H1 (cell line): ENCODE results near the gene PTGFR. TPM values are rescaled to one million over a fixed set of nuclear protein-coding genes. Genes with fewer than 3 reads are reported as not detected.

Experiments used
- CTCF ChIA-PET: fragments of 300-600 bp; sonication (Branson Sonifier 250); formaldehyde crosslinking; loops from one replicate; lab custom pipeline; 2021; ENCODE audit not compliant: partially characterized antibody; lab: Charles Lee
- POLR2A ChIA-PET: fragments of 300-600 bp; sonication (Branson Sonifier 250); formaldehyde crosslinking; loops from one replicate; lab custom pipeline; 2021; ENCODE audit warnings: inconsistent platforms; ENCODE audit not compliant: partially characterized antibody; lab: Charles Lee
- DNase-seq, 2 experiments: peaks; one replicate each; pipeline versions ENCODE4 v3.0.0 to v3.0.0-alpha.2; 2010 to 2022; ENCODE audit warnings: low spot score in 2 of 2, low read depth in 1 of 2, mixed read lengths in 1 of 2
- FAIRE-seq: peaks from 2 replicates; lab custom pipeline; 2011; peaks lifted over from hg19 to GRCh38; lab: Jason Lieb, UNC
- H2AFZ ChIP-seq: 2 replicates; pipeline ENCODE4 v1.8.1; 2012; ENCODE audit warnings: low read length, inconsistent platforms
- H2AK5ac ChIP-seq: 2 replicates; pipeline ENCODE4 v1.6.1; 2013; ENCODE audit warnings: low read depth, low read length
- H2BK120ac ChIP-seq: replicated peaks from 2 replicates; pipeline ENCODE3; 2013; ENCODE audit warnings: low read depth, low read length, inconsistent platforms
- H2BK12ac ChIP-seq: 2 replicates; pipeline ENCODE4 v1.6.1; 2013; ENCODE audit warnings: low read depth, low read length
- H2BK15ac ChIP-seq: 2 replicates; pipeline ENCODE4 v1.6.1; 2013; ENCODE audit warnings: low read length
- H2BK20ac ChIP-seq: 2 replicates; pipeline ENCODE4 v1.6.1; 2013; ENCODE audit warnings: low read length
- H2BK5ac ChIP-seq: 2 replicates; pipeline ENCODE4 v1.6.1; 2013; ENCODE audit warnings: low read depth, low read length
- H3K14ac ChIP-seq: 2 replicates; pipeline ENCODE4 v1.6.1; 2013; ENCODE audit warnings: inconsistent platforms; ENCODE audit not compliant: insufficient read length
- H3K18ac ChIP-seq: 2 replicates; pipeline ENCODE4 v1.6.1; 2013; ENCODE audit warnings: low read length; ENCODE audit errors: extremely low read depth
- H3K23ac ChIP-seq: 2 replicates; pipeline ENCODE4 v1.6.1; 2013; ENCODE audit warnings: inconsistent platforms; ENCODE audit not compliant: insufficient read length
- H3K23me2 ChIP-seq: 2 replicates; pipeline ENCODE4 v1.6.1; 2013; ENCODE audit warnings: low read depth, low read length
- H3K27ac ChIP-seq: 2 replicates; pipeline ENCODE4 v1.6.1; 2011; ENCODE audit warnings: low read depth, low read length, inconsistent platforms
- H3K27me3 ChIP-seq, 4 experiments: replicated peaks in 1 of 4; 1 replicate in 1 of 4; 2 replicates in 3 of 4; pipeline versions ENCODE4 v1.6.1 to v1.8.1; 2011 to 2013; ENCODE audit warnings: low read length in 3 of 4, mild to moderate bottlenecking in 3 of 4, inconsistent platforms in 2 of 4, mixed read lengths in 2 of 4, moderate library complexity in 1 of 4; ENCODE audit not compliant: control insufficient read depth in 3 of 4, insufficient read depth in 3 of 4; ENCODE audit errors: extremely low read depth in 1 of 4
- H3K36me3 ChIP-seq, 4 experiments: 2 replicates each; pipeline versions ENCODE4 v1.6.1 to v1.8.1; 2011 to 2013; ENCODE audit warnings: mild to moderate bottlenecking in 4 of 4, low read length in 3 of 4, moderate library complexity in 2 of 4, control low read depth in 1 of 4, inconsistent platforms in 1 of 4; ENCODE audit not compliant: insufficient read depth in 4 of 4, control insufficient read depth in 2 of 4
- H3K4ac ChIP-seq: replicated peaks from 2 replicates; pipeline ENCODE3; 2013; ENCODE audit warnings: low read length, low read depth, mixed read lengths, inconsistent platforms; ENCODE audit not compliant: insufficient read length
- H3K4me1 ChIP-seq, 4 experiments: replicated peaks in 1 of 4; 1 replicate in 1 of 4; 2 replicates in 3 of 4; pipeline versions ENCODE4 v1.6.1 to v1.8.1; 2011 to 2013; ENCODE audit warnings: low read length in 3 of 4, inconsistent platforms in 2 of 4, mixed read lengths in 1 of 4; ENCODE audit not compliant: insufficient read depth in 4 of 4, control insufficient read depth in 3 of 4
- H3K4me2 ChIP-seq, 2 experiments: 2 replicates each; pipeline versions ENCODE4 v1.6.1 to v1.8.1; 2011 to 2013; ENCODE audit warnings: low read depth in 2 of 2, low read length in 2 of 2, control low read depth in 1 of 2, inconsistent platforms in 1 of 2, mild to moderate bottlenecking in 1 of 2; ENCODE audit not compliant: insufficient read depth in 1 of 2
- H3K4me3 ChIP-seq, 4 experiments: fragments of 200-600, 300-600 bp in 1 of 4; sonication (generic), shearing (Covaris generic), sonication (Bioruptor Twin) in 1 of 4; 2 replicates each; pipeline versions ENCODE4 v1.5.1 to v1.8.1; 2011 to 2016; ENCODE audit warnings: low read length in 4 of 4, low read depth in 3 of 4, control low read depth in 2 of 4, inconsistent platforms in 2 of 4, mild to moderate bottlenecking in 2 of 4, mixed read lengths in 1 of 4, moderate library complexity in 1 of 4; ENCODE audit not compliant: insufficient read depth in 2 of 4; ENCODE audit errors: extremely low read depth in 1 of 4
- H3K56ac ChIP-seq: replicated peaks from 2 replicates; pipeline ENCODE3; 2013; ENCODE audit warnings: low read depth, mild to moderate bottlenecking, mixed read lengths, low read length, inconsistent platforms; ENCODE audit not compliant: insufficient read length
- H3K79me1 ChIP-seq: 2 replicates; pipeline ENCODE4 v1.6.1; 2013; ENCODE audit warnings: low read depth, low read length, control low read depth
- H3K79me2 ChIP-seq, 2 experiments: 2 replicates each; pipeline versions ENCODE4 v1.6.1 to v1.8.1; 2012 to 2013; ENCODE audit warnings: low read length in 2 of 2, mild to moderate bottlenecking in 2 of 2, inconsistent platforms in 1 of 2; ENCODE audit not compliant: insufficient read depth in 2 of 2, control insufficient read depth in 1 of 2
- H3K9ac ChIP-seq, 4 experiments: replicated peaks in 1 of 4; 1 replicate in 1 of 4; 2 replicates in 3 of 4; pipeline versions ENCODE4 v1.6.1 to v1.8.1; 2011 to 2013; ENCODE audit warnings: low read depth in 3 of 4, low read length in 3 of 4, control low read depth in 2 of 4, mild to moderate bottlenecking in 2 of 4, moderate library complexity in 2 of 4, inconsistent platforms in 1 of 4; ENCODE audit errors: extremely low read depth in 1 of 4
- H3K9me3 ChIP-seq, 2 experiments: 2 replicates each; pipeline versions ENCODE4 v1.6.1 to v1.8.1; 2012 to 2013; ENCODE audit warnings: mild to moderate bottlenecking in 2 of 2, moderate library complexity in 2 of 2, control low read depth in 1 of 2, inconsistent platforms in 1 of 2, low read depth in 1 of 2, low read length in 1 of 2, mixed read lengths in 1 of 2; ENCODE audit not compliant: insufficient read depth in 2 of 2
- H4K20me1 ChIP-seq, 2 experiments: replicated peaks in 1 of 2; 2 replicates each; pipeline versions ENCODE3 to v1.8.1; 2011 to 2013; ENCODE audit warnings: inconsistent platforms in 2 of 2, low read length in 2 of 2, mild to moderate bottlenecking in 1 of 2; ENCODE audit not compliant: insufficient read depth in 2 of 2, control insufficient read depth in 1 of 2
- H4K5ac ChIP-seq: 2 replicates; pipeline ENCODE4 v1.6.1; 2013; ENCODE audit warnings: low read length, low read depth, mixed read lengths, inconsistent platforms; ENCODE audit not compliant: insufficient read length
- H4K8ac ChIP-seq: 2 replicates; pipeline ENCODE4 v1.8.0; 2013; ENCODE audit warnings: mild to moderate bottlenecking, moderate library complexity, low read length, inconsistent platforms; ENCODE audit not compliant: insufficient read depth; ENCODE audit errors: extremely low read depth
- H4K91ac ChIP-seq: replicated peaks from 2 replicates; pipeline ENCODE3; 2013; ENCODE audit warnings: low read length, mixed read lengths, inconsistent platforms; ENCODE audit not compliant: insufficient read length
- E2F6 ChIP-seq: IDR thresholded peaks from 2 replicates; pipeline ENCODE4 v1.6.1; 2012; ENCODE audit warnings: inconsistent platforms
- MAX ChIP-seq: IDR thresholded peaks from 2 replicates; pipeline ENCODE4 v1.6.1; 2012; ENCODE audit warnings: inconsistent platforms
- RFX5 ChIP-seq: IDR thresholded peaks from 2 replicates; pipeline ENCODE4 v1.6.1; 2011; ENCODE audit warnings: low read depth, low read length, improper control_type of control experiment, borderline replicate concordance
- SP1 ChIP-seq: IDR thresholded peaks from 2 replicates; pipeline ENCODE4 v1.6.1; 2011; ENCODE audit warnings: low read depth, low read length
- YY1 ChIP-seq: IDR thresholded peaks from 2 replicates; pipeline ENCODE4 v1.6.1; 2011; ENCODE audit warnings: low read depth, mild to moderate bottlenecking, low read length
- polyA plus RNA-seq, 7 experiments: library from polyadenylated mRNA; depleted of rRNA in 3 of 7; stranded (reverse) in 5 of 7; unstranded in 2 of 7; fragments of >200 nt in 5 of 7; fragments of 200-250 nt in 2 of 7; gene quantifications; 1 replicate in 5 of 7; 2 replicates in 1 of 7; 4 replicates in 1 of 7; pipeline versions ENCODE4 v1.2.1 to v1.2.3, GENCODE V29; 2011 to 2013; ENCODE audit warnings: missing spikeins in 2 of 7, mixed read lengths in 2 of 7
- total RNA-seq: library from RNA; stranded (reverse); fragmentation: NEBNext Ultra II Directional; extraction: Animal tissue kit (Norgen Biotek cat#: 25700); gene quantifications from 2 replicates; pipeline ENCODE4 v1.2.1, GENCODE V29; 2021

The PTGFR gene
- total and polyA plus RNA-seq, 2 of the 8 experiments (the other 6 are each of a cell fraction or from before 2014, with no cell fraction given) = 0.02 TPM; not detected in 1

- H3K4ac ChIP-seq = no peak overlapping the region
- no peaks in the 10 kb centered on the region for H3K79me2 ChIP-seq
- H3K9ac ChIP-seq = no peak overlapping the region
- H2AFZ ChIP-seq = no peak overlapping the region
- H4K8ac ChIP-seq = no peak overlapping the region
- no peak overlapping the region for H3K56ac ChIP-seq
- no peak overlapping the region for H3K27ac ChIP-seq
- H4K91ac ChIP-seq = no peak overlapping the region
- H3K36me3 ChIP-seq = no peaks in the 10 kb centered on the region
- H2AK5ac ChIP-seq = no peak overlapping the region
- H4K5ac ChIP-seq = no peak overlapping the region
- no peaks in the 10 kb centered on the region for H3K4me1 ChIP-seq
- ChIA-PET POLR2A (no interaction called here), CTCF (interaction anchor here (1.6 kb wide), 1 partner anchor 54 kb away, joined by 5 read pairs; no protein-coding TSS in a partner anchor)
- H3K23me2 ChIP-seq = no peaks in the 10 kb centered on the region
- H3K79me1 ChIP-seq = no peaks in the 10 kb centered on the region
- no peak overlapping the region for H3K23ac ChIP-seq
- no peaks in the 10 kb centered on the region; a peak in 2 of 4 replicates for H3K9me3 ChIP-seq
- no peak for FAIRE-seq
- H3K18ac ChIP-seq = no peak overlapping the region
- no peak overlapping the region for H3K4me3 ChIP-seq
- H3K14ac ChIP-seq = no peak overlapping the region
- H2BK20ac ChIP-seq = no peak overlapping the region
- H4K20me1 ChIP-seq = no peaks in the 10 kb centered on the region
- DNase-seq = no peak
- H3K4me2 ChIP-seq = no peak overlapping the region
- no peak overlapping the region for H2BK15ac ChIP-seq
- H2BK5ac ChIP-seq = no peak overlapping the region
- no peak overlapping the region for H2BK12ac ChIP-seq
- H2BK120ac ChIP-seq = no peak overlapping the region
- no peaks in the 10 kb centered on the region for H3K27me3 ChIP-seq
- TF ChIP-seq E2F6 (no peak), MAX (no peak), YY1 (no peak), SP1 (no peak), RFX5 (no peak)
Observed at GRCh38 chr1:78554840-78555239, 64.1 kb downstream of the PTGFR start.
